Endodermal cell (in vitro differentiated cells): ENCODE measurements around the gene IL11RA. TPM values are rescaled to one million over a fixed set of nuclear protein-coding genes. Genes with fewer than 3 reads are reported as not detected.

Source experiments
- DNase-seq: peaks from one replicate; pipeline ENCODE4 v3.0.0-alpha.2; 2017
- H3K27ac ChIP-seq: 2 replicates; pipeline ENCODE4 v1.5.1; 2013; ENCODE audit warnings: mild to moderate bottlenecking, low read depth, low read length, moderate library complexity
- H3K27me3 ChIP-seq: 2 replicates; pipeline ENCODE4 v1.6.1; 2013; ENCODE audit warnings: mild to moderate bottlenecking, low read length, moderate library complexity; ENCODE audit not compliant: insufficient read depth, control insufficient read depth, poor library complexity, severe bottlenecking
- H3K36me3 ChIP-seq: 2 replicates; pipeline ENCODE4 v1.7.0; 2013; ENCODE audit warnings: mild to moderate bottlenecking, low read length, moderate library complexity; ENCODE audit not compliant: control insufficient read depth, insufficient read depth
- H3K4me1 ChIP-seq: one replicate; pipeline ENCODE4 v1.7.0; 2013; ENCODE audit warnings: low read length; ENCODE audit not compliant: control insufficient read depth, insufficient read depth
- H3K4me3 ChIP-seq: 2 replicates; pipeline ENCODE4 v1.5.1; 2013; ENCODE audit warnings: mild to moderate bottlenecking, low read length, moderate library complexity
- H3K9ac ChIP-seq: 2 replicates; pipeline ENCODE4 v1.6.1; 2013; ENCODE audit warnings: mild to moderate bottlenecking, low read length, moderate library complexity; ENCODE audit not compliant: poor library complexity, severe bottlenecking; ENCODE audit errors: extremely low read depth
- H3K9me3 ChIP-seq: 2 replicates; pipeline ENCODE4 v1.6.1; 2013; ENCODE audit warnings: mild to moderate bottlenecking, low read length, moderate library complexity; ENCODE audit not compliant: control insufficient read depth
- H3K27ac Mint-ChIP-seq: 2 replicates; pipeline ENCODE4 v1.8.0; 2020; ENCODE audit warnings: mixed read lengths
- H3K27me3 Mint-ChIP-seq: 2 replicates; pipeline ENCODE4 v1.8.0; 2021; ENCODE audit warnings: mild to moderate bottlenecking, mixed read lengths; ENCODE audit not compliant: insufficient read depth
- H3K36me3 Mint-ChIP-seq: 2 replicates; pipeline ENCODE4 v1.8.0; 2020; ENCODE audit warnings: low read depth, mixed read lengths
- H3K4me1 Mint-ChIP-seq: 2 replicates; pipeline ENCODE4 v1.8.0; 2020; ENCODE audit warnings: mixed read lengths
- H3K4me3 Mint-ChIP-seq: 2 replicates; pipeline ENCODE4 v1.8.0; 2020; ENCODE audit warnings: mild to moderate bottlenecking, moderate library complexity, mixed read lengths
- H3K9me3 Mint-ChIP-seq: 2 replicates; pipeline ENCODE4 v1.8.0; 2020; ENCODE audit warnings: mild to moderate bottlenecking, mixed read lengths
- CTCF ChIP-seq: fragments of 200-600 bp; sonication (generic); conservative IDR thresholded peaks from 2 replicates; pipeline ENCODE4 v1.5.0; 2021; ENCODE audit warnings: antibody characterized with exemption, mild to moderate bottlenecking
- WGBS, 2 experiments: methylation state at CpG; one replicate each; pipeline versions ENCODE4 v1.1.5 to v1.1.7; 2013; ENCODE audit warnings: missing lambda C conversion rate in 2 of 2, mixed read lengths in 1 of 2; ENCODE audit not compliant: insufficient coverage in 1 of 2, insufficient read length in 1 of 2; 5-methylcytosine and 5-hydroxymethylcytosine counted together
- total RNA-seq, 2 donors: library from RNA; stranded (reverse); fragmentation: NEBNext Ultra II Directional in 1 of 2; extraction: Animal tissue kit (Norgen Biotek cat#: 25700) in 1 of 2; gene quantifications; 2 replicates in 1 of 2; 3 replicates in 1 of 2; pipeline ENCODE4 v1.2.1, GENCODE V29; 2021

IL11RA gene
- total RNA-seq, 2 donors from 2014 or later = 6.9 to 12.7 TPM

GRCh38 chr9:34675048-34675714 lies 23.2 kb downstream of the IL11RA start:
- H3K4me3 ChIP-seq = no peak overlapping the region
- H3K4me3 Mint-ChIP-seq = no peak overlapping the region
- H3K9ac ChIP-seq = no peak overlapping the region
- peaks cover 7% of the 10 kb centered on the region for H3K27me3 Mint-ChIP-seq
- H3K4me1 ChIP-seq = no peaks in the 10 kb centered on the region
- TF ChIP-seq CTCF = peak; percentile 95
- no peak overlapping the region for H3K27ac Mint-ChIP-seq
- DNase-seq = peak; percentile 98
- no peaks in the 10 kb centered on the region for H3K27me3 ChIP-seq
- 23 to 40% methylated on average over 6 to 10 of the region's 10 CpGs for WGBS, 2 experiments
- peaks cover under 1% of the 10 kb centered on the region for H3K36me3 ChIP-seq
- peaks cover 8% of the 10 kb centered on the region for H3K4me1 Mint-ChIP-seq
- H3K9me3 Mint-ChIP-seq = peaks cover 4% of the 10 kb centered on the region
- H3K36me3 Mint-ChIP-seq = peaks cover 12% of the 10 kb centered on the region
- H3K27ac ChIP-seq = no peak overlapping the region
- H3K9me3 ChIP-seq = peaks cover under 1% of the 10 kb centered on the region

DNA sequence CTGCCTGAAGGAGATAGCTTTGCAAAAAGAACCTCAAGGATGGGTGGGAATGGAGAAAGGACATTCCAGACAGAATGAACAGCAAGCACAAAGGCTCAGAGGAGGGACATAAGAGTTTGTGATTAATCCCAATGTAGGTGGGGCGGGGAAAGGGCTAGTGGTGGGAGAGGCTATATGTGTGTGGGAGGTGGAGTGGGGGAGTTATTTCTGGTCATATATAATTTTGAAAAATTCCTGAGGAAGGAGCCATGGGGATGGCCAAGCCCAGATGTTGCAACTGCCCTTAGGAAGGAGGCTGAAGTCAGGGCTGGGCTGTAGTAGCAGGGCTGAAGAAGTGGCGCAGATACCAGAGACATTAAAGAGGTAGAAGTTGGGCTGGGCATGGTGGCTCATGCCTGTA lies 23.9 kb downstream of the IL11RA start:
- Mint-ChIP-seq H3K27ac (no peak overlapping the region), H3K27me3 (peaks cover 5% of the 10 kb centered on the region), H3K4me1 (peaks cover 8% of the 10 kb centered on the region), H3K9me3 (no peaks in the 10 kb centered on the region), H3K4me3 (no peak overlapping the region), H3K36me3 (peaks cover 11% of the 10 kb centered on the region)
- H3K27ac ChIP-seq = no peak overlapping the region
- no peak overlapping the region for H3K9ac ChIP-seq
- 94 to 100% methylated on average over 1 to 2 of the region's 2 CpGs for WGBS, 2 experiments
- H3K4me1 ChIP-seq = no peaks in the 10 kb centered on the region
- no peak for TF ChIP-seq CTCF
- H3K9me3 ChIP-seq = no peaks in the 10 kb centered on the region
- no peak for DNase-seq
- no peak overlapping the region for H3K4me3 ChIP-seq
- H3K36me3 ChIP-seq = no peaks in the 10 kb centered on the region
- no peaks in the 10 kb centered on the region for H3K27me3 ChIP-seq

GRCh38 chr9:34684145-34684544 lies 32.2 kb downstream of the IL11RA start:
- Histone ChIP-seq H3K9me3 (no peaks in the 10 kb centered on the region), H3K9ac (no peak overlapping the region), H3K36me3 (no peaks in the 10 kb centered on the region), H3K27ac (no peak overlapping the region), H3K27me3 (no peaks in the 10 kb centered on the region), H3K4me1 (no peaks in the 10 kb centered on the region), H3K4me3 (no peak overlapping the region)
- Mint-ChIP-seq H3K4me1 (no peaks in the 10 kb centered on the region), H3K27ac (no peak overlapping the region), H3K36me3 (peaks cover 8% of the 10 kb centered on the region), H3K9me3 (no peaks in the 10 kb centered on the region), H3K27me3 (peaks cover 4% of the 10 kb centered on the region), H3K4me3 (no peak overlapping the region)
- DNase-seq = no peak
- 86 to 100% methylated on average over 3 to 4 of the region's 4 CpGs for WGBS, 2 experiments
- TF ChIP-seq CTCF = no peak
